ENCODE measurements around the gene TSPAN8.

The TSPAN8 gene

DNA sequence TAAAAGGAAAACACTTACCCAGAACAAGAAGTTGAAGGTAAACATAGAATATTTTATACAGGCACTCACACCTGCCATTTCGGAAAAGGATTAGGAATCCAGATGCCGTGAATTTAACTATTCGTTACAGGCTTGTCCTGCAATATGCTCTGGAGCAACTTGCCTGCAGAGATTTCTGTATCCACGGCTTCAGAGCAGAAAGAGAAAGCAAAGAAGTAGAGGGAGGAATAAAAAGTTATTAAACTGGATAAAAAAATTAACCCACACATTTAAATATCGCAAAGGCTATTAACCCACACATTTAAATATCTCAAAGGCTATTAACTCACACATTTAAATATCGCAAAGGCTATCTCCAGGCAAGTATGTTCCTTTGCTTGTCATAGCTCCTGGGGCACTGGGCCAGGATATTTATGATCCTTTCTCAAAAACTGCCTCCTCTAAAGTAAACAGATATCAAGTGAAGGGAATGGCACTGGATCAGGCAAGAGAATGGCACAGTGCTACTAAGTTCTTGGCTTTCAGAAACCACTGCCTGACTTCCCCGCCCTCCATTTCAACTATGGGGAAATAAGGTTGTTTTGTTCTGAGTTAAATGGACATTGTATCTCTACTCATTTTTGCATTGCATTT, at the start of gene TSPAN8:
TSPAN8 (minus strand) TSS at position 399 of the 633 bp plus-strand sequence; CDS start at position 78, 321 bp downstream.
- Histone ChIP-seq H3K9ac (no peak within 1 kb of the TSS), H3K9me3 (no peaks in the 10 kb centered on the region), H3K4me2 (no peak within 1 kb of the TSS), H3K4me3 (no peak within 1 kb of the TSS), H4K20me1 (no peaks in the 10 kb centered on the region), H3K27ac (no peak within 1 kb of the TSS), H3K36me3 (no peaks in the 10 kb centered on the region), H3K27me3 (no peaks in the 10 kb centered on the region), H3K4me1 (no peaks in the 10 kb centered on the region)
- no peak for TF ChIP-seq Cebpa-rat (IDR thresholded peaks at IDR 0.05)

GRCh38 chr12:71201136-71201679, 43.4 kb upstream of the TSPAN8 start:
- Histone ChIP-seq H3K4me1 (no peaks in the 10 kb centered on the region), H3K9ac (no peak overlapping the region), H3K27me3 (no peaks in the 10 kb centered on the region), H3K4me2 (no peak overlapping the region), H3K4me3 (no peak overlapping the region), H3K36me3 (no peaks in the 10 kb centered on the region), H4K20me1 (no peaks in the 10 kb centered on the region), H3K9me3 (peaks cover under 1% of the 10 kb centered on the region; the same call in 1 of the 2 replicates), H3K27ac (no peak overlapping the region)
- TF ChIP-seq Cebpa-rat (IDR thresholded peaks at IDR 0.05) = no peak

DNA sequence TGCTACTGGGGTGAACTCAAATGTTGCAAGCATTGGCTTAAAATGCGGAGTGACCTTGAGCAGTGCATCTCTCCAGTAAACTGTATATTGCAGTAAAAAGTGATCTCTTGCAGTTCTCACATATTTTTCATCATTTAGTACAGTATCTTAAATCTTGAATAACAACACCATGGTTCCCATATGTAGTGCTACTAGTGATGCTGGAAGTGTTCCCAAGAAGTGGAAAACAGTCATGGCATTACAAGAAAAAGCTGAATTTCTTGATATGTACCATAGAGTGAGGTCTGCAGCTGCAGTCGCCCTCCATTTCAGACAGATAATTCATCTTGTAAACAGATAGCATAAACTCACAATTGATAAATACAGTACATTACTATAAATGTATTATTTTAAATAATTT, 42.9 kb upstream of the TSPAN8 start:
- H3K27ac ChIP-seq = no peak overlapping the region
- H3K4me3 ChIP-seq = no peak overlapping the region
- no peaks in the 10 kb centered on the region for H3K9me3 ChIP-seq
- no peaks in the 10 kb centered on the region for H3K36me3 ChIP-seq
- H4K20me1 ChIP-seq = no peaks in the 10 kb centered on the region
- no peaks in the 10 kb centered on the region for H3K27me3 ChIP-seq
- H3K4me2 ChIP-seq = no peak overlapping the region
- H3K4me1 ChIP-seq = no peaks in the 10 kb centered on the region
- H3K9ac ChIP-seq = no peak overlapping the region
- TF ChIP-seq Cebpa-rat (IDR thresholded peaks at IDR 0.05) = no peak

GRCh38 chr12:71197460-71197859, 39.7 kb upstream of the TSPAN8 start:
- no peak overlapping the region for H3K9ac ChIP-seq
- no peaks in the 10 kb centered on the region for H3K36me3 ChIP-seq
- no peak for TF ChIP-seq Cebpa-rat (IDR thresholded peaks at IDR 0.05)
- no peaks in the 10 kb centered on the region for H3K9me3 ChIP-seq
- no peaks in the 10 kb centered on the region for H4K20me1 ChIP-seq
- H3K27me3 ChIP-seq = no peaks in the 10 kb centered on the region
- H3K4me1 ChIP-seq = no peaks in the 10 kb centered on the region
- H3K4me3 ChIP-seq = no peak overlapping the region
- no peak overlapping the region for H3K27ac ChIP-seq
- H3K4me2 ChIP-seq = no peak overlapping the region

DNA sequence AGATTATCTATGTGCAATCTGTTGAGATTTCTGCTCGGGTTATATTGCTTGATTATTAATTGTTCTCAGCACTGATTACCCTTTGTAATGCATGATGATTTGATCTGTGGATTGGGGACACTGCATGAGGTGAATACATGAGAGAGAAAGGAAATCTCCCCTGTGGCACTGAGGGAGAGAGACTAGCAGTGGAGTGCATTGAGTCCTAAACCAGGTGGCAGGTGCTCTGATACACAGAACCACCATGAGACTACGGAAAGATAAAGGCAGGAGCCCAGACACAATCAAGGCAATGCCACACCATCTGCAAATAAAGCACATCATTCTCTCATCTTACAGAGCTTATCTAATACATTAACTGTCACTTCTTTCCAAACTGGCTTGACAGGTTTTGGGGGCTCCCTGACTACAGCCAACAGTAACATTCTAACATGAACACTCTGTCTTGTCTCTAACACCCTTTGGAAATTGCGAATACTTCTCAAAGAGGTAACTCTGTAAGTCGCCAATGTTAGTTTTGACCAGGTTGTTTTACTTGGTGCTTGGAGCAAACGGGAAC, 37.6 kb upstream of the TSPAN8 start:
- Histone ChIP-seq H3K36me3 (no peaks in the 10 kb centered on the region), H3K4me2 (no peak overlapping the region)

GRCh38 chr12:71194657-71195056, 36.9 kb upstream of the TSPAN8 start:
- H3K9ac ChIP-seq = no peak overlapping the region
- TF ChIP-seq Cebpa-rat (IDR thresholded peaks at IDR 0.05) = no peak

More for the DNA sequence above, 37.6 kb upstream of the TSPAN8 start:
- no peak overlapping the region for H3K4me3 ChIP-seq
- H3K9ac ChIP-seq = no peak overlapping the region
- no peaks in the 10 kb centered on the region for H4K20me1 ChIP-seq
- H3K27me3 ChIP-seq = no peaks in the 10 kb centered on the region
- peaks cover 5% of the 10 kb centered on the region for H3K4me1 ChIP-seq
- H3K9me3 ChIP-seq = no peaks in the 10 kb centered on the region
- no peak overlapping the region for H3K27ac ChIP-seq
- no peak for TF ChIP-seq Cebpa-rat (IDR thresholded peaks at IDR 0.05)

DNA sequence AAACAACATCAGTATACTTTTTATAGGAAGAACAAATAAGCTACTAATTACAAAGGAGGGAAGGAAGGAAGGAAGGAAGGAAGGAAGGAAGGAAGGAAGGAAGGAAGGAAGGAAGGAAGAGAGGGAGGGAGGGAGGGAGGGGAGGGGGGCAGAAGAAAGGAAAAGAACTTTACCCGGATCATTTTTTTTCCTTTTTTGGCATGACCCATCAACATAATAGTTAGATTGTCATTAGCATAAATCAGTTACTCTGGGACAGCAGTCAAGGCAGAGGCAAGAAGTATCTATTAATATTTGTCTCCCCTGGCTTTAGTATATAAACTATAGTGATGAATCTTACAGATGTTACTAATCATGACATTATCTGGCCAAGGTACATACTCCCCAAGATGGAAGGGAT, 35.2 kb upstream of the TSPAN8 start:
- no peak overlapping the region for H3K27ac ChIP-seq
- no peak overlapping the region for H3K9ac ChIP-seq
- no peak for TF ChIP-seq Cebpa-rat (IDR thresholded peaks at IDR 0.05)
- no peaks in the 10 kb centered on the region for H3K9me3 ChIP-seq
- H3K4me2 ChIP-seq = no peak overlapping the region
- no peaks in the 10 kb centered on the region for H3K36me3 ChIP-seq
- H3K27me3 ChIP-seq = no peaks in the 10 kb centered on the region
- H3K4me3 ChIP-seq = no peak overlapping the region
- H3K4me1 ChIP-seq = peaks cover 5% of the 10 kb centered on the region
- H4K20me1 ChIP-seq = no peaks in the 10 kb centered on the region

More at GRCh38 chr12:71194657-71195056, 36.9 kb upstream of the TSPAN8 start:
- H3K4me2 ChIP-seq = no peak overlapping the region
- no peak overlapping the region for H3K4me3 ChIP-seq
- H3K4me1 ChIP-seq = peaks cover 5% of the 10 kb centered on the region
- H3K9me3 ChIP-seq = no peaks in the 10 kb centered on the region
- H4K20me1 ChIP-seq = no peaks in the 10 kb centered on the region
- no peaks in the 10 kb centered on the region for H3K36me3 ChIP-seq
- H3K27ac ChIP-seq = no peak overlapping the region
- H3K27me3 ChIP-seq = no peaks in the 10 kb centered on the region

GRCh38 chr12:71191509-71192196, 33.9 kb upstream of the TSPAN8 start:
- H3K27me3 ChIP-seq = no peaks in the 10 kb centered on the region
- H3K27ac ChIP-seq = no peak overlapping the region
- H3K4me1 ChIP-seq = peaks cover 5% of the 10 kb centered on the region
- no peaks in the 10 kb centered on the region for H4K20me1 ChIP-seq
- no peak overlapping the region for H3K4me2 ChIP-seq
- no peak overlapping the region for H3K4me3 ChIP-seq
- no peak overlapping the region for H3K9ac ChIP-seq
- no peaks in the 10 kb centered on the region for H3K36me3 ChIP-seq
- no peak for TF ChIP-seq Cebpa-rat (IDR thresholded peaks at IDR 0.05)
- H3K9me3 ChIP-seq = no peaks in the 10 kb centered on the region

DNA sequence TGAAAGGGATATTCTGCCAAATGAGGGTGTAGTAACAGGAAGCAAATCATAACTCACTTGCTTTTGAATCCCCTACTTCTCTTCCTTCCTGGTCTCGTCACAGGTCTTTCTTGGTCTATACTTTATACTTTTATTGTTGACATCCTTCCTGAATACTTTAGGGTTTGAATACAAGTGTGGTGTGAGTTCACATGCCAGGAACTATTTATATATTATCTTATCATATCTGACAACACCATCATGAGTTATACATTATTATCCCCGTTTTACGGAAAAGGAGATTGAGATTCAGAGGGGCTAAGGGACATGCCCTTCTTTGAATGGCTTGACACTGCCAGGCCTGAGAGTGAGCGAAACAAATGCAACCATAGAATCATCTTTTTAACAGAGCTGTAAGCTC, 33.0 kb upstream of the TSPAN8 start:
- Histone ChIP-seq H3K9ac (no peak overlapping the region), H4K20me1 (no peaks in the 10 kb centered on the region), H3K4me2 (no peak overlapping the region), H3K27me3 (no peaks in the 10 kb centered on the region), H3K36me3 (no peaks in the 10 kb centered on the region), H3K4me3 (no peak overlapping the region), H3K4me1 (peaks cover 5% of the 10 kb centered on the region), H3K27ac (no peak overlapping the region), H3K9me3 (no peaks in the 10 kb centered on the region)
- TF ChIP-seq Cebpa-rat (IDR thresholded peaks at IDR 0.05) = no peak

GRCh38 chr12:71187379-71187778, 29.6 kb upstream of the TSPAN8 start:
- Histone ChIP-seq H3K9me3 (no peaks in the 10 kb centered on the region), H3K4me3 (no peak overlapping the region), H3K27me3 (no peaks in the 10 kb centered on the region), H3K9ac (no peak overlapping the region), H3K36me3 (no peaks in the 10 kb centered on the region), H3K4me1 (peaks cover 5% of the 10 kb centered on the region), H3K4me2 (no peak overlapping the region), H4K20me1 (no peaks in the 10 kb centered on the region), H3K27ac (no peak overlapping the region)
- TF ChIP-seq Cebpa-rat (IDR thresholded peaks at IDR 0.05) = no peak

Measured in BLaER1 (cell line).